ENCODE results near the gene ARMC2. TPM values are rescaled to one million over a fixed set of nuclear protein-coding genes. Genes with fewer than 3 reads are reported as not detected.
A peak's percentile ranks its signal among the peaks of the same experiment; 100 is the strongest.

Gene ARMC2
- total RNA-seq, 1 donor from 2014 or later, result 0.26 TPM

GRCh38 chr6:109002051-109002697 lies 154.0 kb downstream of the ARMC2 start:
- peak; percentile 80 for DNase-seq (ENCODE audit: low read depth)
- H3K4me3 ChIP-seq (ENCODE audit: low read depth, low read length), result no peak overlapping the region

GRCh38 chr6:109002882-109003281 lies 154.7 kb downstream of the ARMC2 start:
- Histone ChIP-seq H3K36me3 (ENCODE audit: control insufficient read depth, insufficient read depth, low read length) (peaks cover 10% of the 10 kb centered on the region), H3K27me3 (ENCODE audit: control insufficient read depth, insufficient read depth, low read length) (no peaks in the 10 kb centered on the region), H3K4me3 (ENCODE audit: low read depth, low read length) (no peak overlapping the region)
- TF ChIP-seq CTCF (IDR thresholded peaks at IDR 0.05; ENCODE audit: insufficient read depth, low read length, severe bottlenecking), result no peak
- DNase-seq (ENCODE audit: low read depth) (no peak), FAIRE-seq (no peak)

More at GRCh38 chr6:109002051-109002697, 154.0 kb downstream of the ARMC2 start:
- FAIRE-seq, result peak; percentile 66
- no peaks in the 10 kb centered on the region for H3K27me3 ChIP-seq (ENCODE audit: control insufficient read depth, insufficient read depth, low read length)
- no peak for TF ChIP-seq CTCF (IDR thresholded peaks at IDR 0.05; ENCODE audit: insufficient read depth, low read length, severe bottlenecking)
- H3K36me3 ChIP-seq (ENCODE audit: control insufficient read depth, insufficient read depth, low read length), result peaks cover 10% of the 10 kb centered on the region

- FAIRE-seq (no peak), DNase-seq (ENCODE audit: low read depth) (no peak)
- no peaks in the 10 kb centered on the region for H3K36me3 ChIP-seq (ENCODE audit: control insufficient read depth, insufficient read depth, low read length)
- no peaks in the 10 kb centered on the region for H3K27me3 ChIP-seq (ENCODE audit: control insufficient read depth, insufficient read depth, low read length)
- no peak for TF ChIP-seq CTCF (IDR thresholded peaks at IDR 0.05; ENCODE audit: insufficient read depth, low read length, severe bottlenecking)
- H3K4me3 ChIP-seq (ENCODE audit: low read depth, low read length), result no peak overlapping the region
These were observed 158.6 kb downstream of the ARMC2 start for GRCh38 chr6:109006818-109007217.

- no peaks in the 10 kb centered on the region for H3K36me3 ChIP-seq (ENCODE audit: control insufficient read depth, insufficient read depth, low read length)
- no peaks in the 10 kb centered on the region for H3K27me3 ChIP-seq (ENCODE audit: control insufficient read depth, insufficient read depth, low read length)
- no peak for FAIRE-seq
- H3K4me3 ChIP-seq (ENCODE audit: low read depth, low read length), result peak overlapping the region; percentile 100
- TF ChIP-seq CTCF (IDR thresholded peaks at IDR 0.05; ENCODE audit: insufficient read depth, low read length, severe bottlenecking), result no peak
- no peak for DNase-seq (ENCODE audit: low read depth)
These were observed 159.3 kb downstream of the ARMC2 start for GRCh38 chr6:109007521-109007920.

GRCh38 chr6:109008054-109008453 lies 159.8 kb downstream of the ARMC2 start:
- no peak for DNase-seq (ENCODE audit: low read depth)
- peak overlapping the region; percentile 100 for H3K4me3 ChIP-seq (ENCODE audit: low read depth, low read length)
- H3K36me3 ChIP-seq (ENCODE audit: control insufficient read depth, insufficient read depth, low read length), result no peaks in the 10 kb centered on the region
- no peaks in the 10 kb centered on the region for H3K27me3 ChIP-seq (ENCODE audit: control insufficient read depth, insufficient read depth, low read length)
- FAIRE-seq, result no peak
- no peak for TF ChIP-seq CTCF (IDR thresholded peaks at IDR 0.05; ENCODE audit: insufficient read depth, low read length, severe bottlenecking)
